GM12864 (cell line): ENCODE results near the gene TUBG1.

Experiments used
- DNase-seq: peaks from one replicate; pipeline ENCODE4 v3.0.0-alpha.2; 2011; ENCODE audit warnings: low read depth
- H3K4me3 ChIP-seq: 2 replicates; pipeline ENCODE4 v1.5.1; 2011; ENCODE audit warnings: mild to moderate bottlenecking, low read depth, low read length, control low read depth
- TF ChIP-seq, protein P1 (sequence below): IDR thresholded peaks from 2 replicates; pipeline ENCODE4 v1.5.1; 2011; ENCODE audit warnings: low read depth, mild to moderate bottlenecking, moderate library complexity, low read length, control low read depth, inconsistent platforms; ENCODE audit errors: missing control alignments

TUBG1 gene

GRCh38 chr17:42571435-42572225 lies 37.9 kb upstream of the TUBG1 start:
- H3K4me3 ChIP-seq = no peak overlapping the region
- no peak for DNase-seq
- TF ChIP-seq, protein P1, sequence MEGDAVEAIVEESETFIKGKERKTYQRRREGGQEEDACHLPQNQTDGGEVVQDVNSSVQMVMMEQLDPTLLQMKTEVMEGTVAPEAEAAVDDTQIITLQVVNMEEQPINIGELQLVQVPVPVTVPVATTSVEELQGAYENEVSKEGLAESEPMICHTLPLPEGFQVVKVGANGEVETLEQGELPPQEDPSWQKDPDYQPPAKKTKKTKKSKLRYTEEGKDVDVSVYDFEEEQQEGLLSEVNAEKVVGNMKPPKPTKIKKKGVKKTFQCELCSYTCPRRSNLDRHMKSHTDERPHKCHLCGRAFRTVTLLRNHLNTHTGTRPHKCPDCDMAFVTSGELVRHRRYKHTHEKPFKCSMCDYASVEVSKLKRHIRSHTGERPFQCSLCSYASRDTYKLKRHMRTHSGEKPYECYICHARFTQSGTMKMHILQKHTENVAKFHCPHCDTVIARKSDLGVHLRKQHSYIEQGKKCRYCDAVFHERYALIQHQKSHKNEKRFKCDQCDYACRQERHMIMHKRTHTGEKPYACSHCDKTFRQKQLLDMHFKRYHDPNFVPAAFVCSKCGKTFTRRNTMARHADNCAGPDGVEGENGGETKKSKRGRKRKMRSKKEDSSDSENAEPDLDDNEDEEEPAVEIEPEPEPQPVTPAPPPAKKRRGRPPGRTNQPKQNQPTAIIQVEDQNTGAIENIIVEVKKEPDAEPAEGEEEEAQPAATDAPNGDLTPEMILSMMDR = no peak

GRCh38 chr17:42573095-42573494 lies 36.4 kb upstream of the TUBG1 start:
- TF ChIP-seq, protein P1 = no peak
- no peak overlapping the region for H3K4me3 ChIP-seq
- no peak for DNase-seq

DNA sequence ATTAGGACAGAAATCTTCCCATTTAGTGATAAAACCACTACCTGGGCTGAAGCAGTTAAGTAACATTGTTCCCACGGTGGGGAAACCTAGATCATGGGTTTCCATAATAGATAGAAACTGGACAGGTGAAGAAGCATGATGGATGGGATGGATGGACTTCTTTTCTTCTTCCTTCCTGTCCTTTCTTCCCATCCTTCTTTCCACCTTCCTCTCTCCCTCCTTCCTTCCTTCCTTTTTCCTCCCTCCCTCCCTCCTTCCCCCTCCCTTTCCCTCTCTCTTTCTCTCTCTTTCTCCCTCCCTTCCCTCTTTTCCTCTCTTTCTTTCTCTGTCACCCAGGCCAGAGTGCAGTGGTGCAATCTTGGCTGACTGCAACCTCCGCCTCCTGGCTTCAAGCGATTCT lies 35.0 kb upstream of the TUBG1 start:
- no peak for DNase-seq
- TF ChIP-seq, protein P1 = no peak
- H3K4me3 ChIP-seq = no peak overlapping the region

DNA sequence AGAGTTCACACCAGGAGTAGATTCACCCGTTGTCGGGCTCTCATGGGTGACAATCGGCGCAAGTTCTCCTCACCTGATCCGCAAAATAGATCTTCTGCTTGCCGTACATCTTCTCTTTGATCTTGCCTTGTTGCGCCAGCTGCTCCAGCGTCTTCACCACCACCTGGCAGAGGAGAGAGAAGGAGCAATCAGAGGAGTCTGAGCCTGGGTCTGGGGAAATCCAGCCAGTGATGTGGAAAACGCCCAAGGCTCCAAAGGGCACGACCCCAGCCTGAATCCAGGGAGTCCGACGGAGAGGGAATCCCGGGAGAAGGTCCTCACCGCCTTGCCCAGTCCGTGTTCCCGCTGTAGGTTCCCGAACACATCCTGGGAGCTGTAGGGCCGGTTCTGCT lies 32.3 kb upstream of the TUBG1 start:
- no peak for DNase-seq
- TF ChIP-seq, protein P1 = no peak
- peak overlapping the region; percentile 66 for H3K4me3 ChIP-seq

- peak; percentile 85 for DNase-seq
- H3K4me3 ChIP-seq = peak within 1 kb of the TSS; percentile 66
- TF ChIP-seq, protein P1 = peak; percentile 60
These were observed 31.8 kb upstream of the TUBG1 start, which contains the start of gene PSMC3IP for GRCh38 chr17:42577532-42578281. Gene PSMC3IP, minus strand, starts transcription at chr17:42577729. Its CDS starts 43 bp downstream, at chr17:42577686.

- DNase-seq = peak; percentile 91
- TF ChIP-seq, protein P1 = peak; percentile 88
- H3K4me3 ChIP-seq = peak overlapping the region; percentile 66
These were observed 31.1 kb upstream of the TUBG1 start for GRCh38 chr17:42578282-42578869.
